SHP77 (cell line): ENCODE results near the gene WDR5.

Experiments
- DNase-seq, 2 experiments: peaks; one replicate each; lab custom pipeline; 2025; lab: John Stamatoyannopoulos, UW

WDR5 gene

DNA sequence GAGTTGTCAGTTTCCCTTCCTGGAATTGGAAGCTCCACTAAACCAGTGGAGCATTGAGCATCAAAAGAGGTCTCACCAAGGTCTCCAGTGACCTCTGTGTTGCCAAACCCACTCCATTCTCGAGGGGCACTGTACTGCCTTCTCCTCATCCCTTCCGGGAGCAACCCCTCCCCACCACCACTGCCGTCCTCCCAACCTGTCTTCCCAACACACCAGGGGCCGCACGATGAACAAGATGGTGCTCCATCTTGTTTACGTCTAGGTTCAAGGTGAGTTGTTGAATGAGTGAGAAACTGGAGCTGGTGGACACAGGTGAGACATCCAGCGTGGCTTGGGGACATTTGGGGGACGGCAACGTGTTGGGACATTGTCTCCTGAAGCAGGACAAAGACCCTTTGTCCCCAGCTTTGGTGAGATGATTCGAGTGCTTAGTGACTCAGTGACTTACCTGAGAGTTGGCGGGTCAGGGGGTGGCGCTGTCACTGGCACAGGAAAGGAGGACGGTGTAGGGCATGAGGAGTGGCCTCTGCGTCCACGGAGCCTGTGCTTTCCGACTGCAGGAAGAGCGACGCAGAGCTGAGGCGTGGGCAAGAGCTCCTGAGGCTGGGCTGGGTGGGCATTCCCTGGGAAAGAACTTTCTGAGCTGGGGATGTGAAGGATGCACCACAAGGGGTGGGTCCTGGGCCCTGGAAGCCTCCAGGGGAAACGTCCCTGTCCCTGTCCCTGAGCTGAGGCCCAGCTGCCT lies 73.3 kb downstream of the WDR5 start:
- DNase-seq = no peak
